GM23338 (cell line): Measurements from ENCODE around the gene SMG6. TPM values are rescaled to one million over a fixed set of nuclear protein-coding genes. Genes with fewer than 3 reads are reported as not detected.

ENCODE experiments used
- ATAC-seq: fragments of 200-7000 bp; cut with Tn5 transposase; 3 replicates; pipeline ENCODE4 v1.9.1; 2020
- DNase-seq: peaks from one replicate; pipeline ENCODE4 v3.0.0-alpha.2; 2015; ENCODE audit warnings: low spot score
- H2AFZ ChIP-seq: fragments of 200-600 bp; sonication (generic); 2 replicates; pipeline ENCODE4 v1.8.0; 2016; ENCODE audit warnings: antibody characterized with exemption, mild to moderate bottlenecking, moderate library complexity
- H3F3A ChIP-seq: fragments of 200-600 bp; sonication (generic); replicated peaks from 2 replicates; pipeline ENCODE4 v1.8.0; 2017; ENCODE audit warnings: antibody characterized with exemption, mixed run types, low read depth
- H3K27ac ChIP-seq: fragments of 200-600 bp; sonication (generic); 2 replicates; pipeline ENCODE4 v1.6.1; 2016; ENCODE audit warnings: low read depth
- H3K27me3 ChIP-seq: fragments of 200-600 bp; sonication (generic); 2 replicates; pipeline ENCODE4 v1.8.0; 2016; ENCODE audit warnings: mild to moderate bottlenecking, mixed run types, moderate library complexity; ENCODE audit not compliant: insufficient read depth
- H3K36me3 ChIP-seq: fragments of 200-600 bp; sonication (generic); 2 replicates; pipeline ENCODE4 v1.8.0; 2016; ENCODE audit warnings: mild to moderate bottlenecking; ENCODE audit not compliant: insufficient read depth
- H3K4me1 ChIP-seq: fragments of 200-600 bp; sonication (generic); 2 replicates; pipeline ENCODE4 v1.8.0; 2016; ENCODE audit warnings: mild to moderate bottlenecking, moderate library complexity; ENCODE audit not compliant: insufficient read depth
- H3K4me2 ChIP-seq: fragments of 200-600 bp; sonication (generic); 2 replicates; pipeline ENCODE4 v1.7.1; 2017; ENCODE audit warnings: mixed run types
- H3K4me3 ChIP-seq: fragments of 200-600 bp; sonication (generic); 2 replicates; pipeline ENCODE4 v1.6.1; 2016; ENCODE audit warnings: mixed run types
- H3K79me2 ChIP-seq: fragments of 200-600 bp; sonication (generic); replicated peaks from 2 replicates; pipeline ENCODE4 v1.8.0; 2017; ENCODE audit warnings: mild to moderate bottlenecking; ENCODE audit not compliant: insufficient read depth
- H3K9me2 ChIP-seq: fragments of 200-600 bp; sonication (generic); 2 replicates; pipeline ENCODE4 v1.8.0; 2017; ENCODE audit not compliant: insufficient read depth
- H4K20me1 ChIP-seq: fragments of 200-600 bp; sonication (generic); replicated peaks from 2 replicates; pipeline ENCODE4 v1.8.0; 2017; ENCODE audit warnings: mild to moderate bottlenecking; ENCODE audit not compliant: insufficient read depth
- H3K27ac Mint-ChIP-seq: 2 replicates; pipeline ENCODE4 v1.8.0; 2020; ENCODE audit warnings: inconsistent platforms, mild to moderate bottlenecking, moderate library complexity, mixed read lengths
- H3K27me3 Mint-ChIP-seq: 3 replicates; pipeline ENCODE4 v1.8.0; 2022; ENCODE audit warnings: low read depth, mild to moderate bottlenecking, moderate library complexity, mixed read lengths, inconsistent platforms; ENCODE audit not compliant: insufficient read depth, poor library complexity
- H3K36me3 Mint-ChIP-seq: 3 replicates; pipeline ENCODE4 v1.8.0; 2021; ENCODE audit warnings: low read depth, mild to moderate bottlenecking, inconsistent platforms, moderate library complexity, mixed read lengths
- H3K4me1 Mint-ChIP-seq: 3 replicates; pipeline ENCODE4 v1.8.0; 2020; ENCODE audit warnings: mild to moderate bottlenecking, inconsistent platforms, mixed read lengths
- H3K4me3 Mint-ChIP-seq: 3 replicates; pipeline ENCODE4 v1.8.0; 2021; ENCODE audit warnings: moderate library complexity, mild to moderate bottlenecking, inconsistent platforms, mixed read lengths
- H3K9me3 Mint-ChIP-seq: 3 replicates; pipeline ENCODE4 v1.8.0; 2020; ENCODE audit warnings: moderate library complexity, mild to moderate bottlenecking, inconsistent platforms, mixed read lengths
- CREB1 ChIP-seq: fragments of 250-450 bp; sonication (Bioruptor Pico); IDR thresholded peaks from 2 replicates; pipeline ENCODE4 v1.5.0; 2020; ENCODE audit warnings: low read depth, mild to moderate bottlenecking, moderate library complexity
- EZH2 ChIP-seq: fragments of 200-600 bp; sonication (generic); IDR thresholded peaks from one replicate; pipeline ENCODE4 v1.8.0; 2017; ENCODE audit warnings: antibody characterized with exemption, mild to moderate bottlenecking, low read depth; ENCODE audit not compliant: unreplicated experiment
- EZH2phosphoT487 ChIP-seq: fragments of 200-600 bp; sonication (generic); IDR thresholded peaks from one replicate; pipeline ENCODE4 v1.8.1; 2018; ENCODE audit warnings: antibody characterized with exemption; ENCODE audit not compliant: unreplicated experiment
- JUNB ChIP-seq: IDR thresholded peaks from one replicate; pipeline ENCODE4 v1.6.1; 2016; ENCODE audit warnings: antibody characterized with exemption; ENCODE audit not compliant: unreplicated experiment
- NANOG ChIP-seq: IDR thresholded peaks from 2 replicates; pipeline ENCODE4 v1.6.1; 2016; ENCODE audit warnings: antibody characterized with exemption, borderline replicate concordance
- POLR2AphosphoS5 ChIP-seq: IDR thresholded peaks from 2 replicates; pipeline ENCODE4 v1.6.1; 2016; ENCODE audit warnings: antibody characterized with exemption, low read depth
- STAT1 ChIP-seq: IDR thresholded peaks from one replicate; pipeline ENCODE4 v1.6.1; 2016; ENCODE audit warnings: antibody characterized with exemption; ENCODE audit not compliant: unreplicated experiment
- ZNF114 ChIP-seq: fragments of 250-450 bp; sonication (Bioruptor Pico); IDR thresholded peaks from 2 replicates; pipeline ENCODE4 v1.5.0; 2020; ENCODE audit warnings: mild to moderate bottlenecking, moderate library complexity
- ZNF331 ChIP-seq: fragments of 250-450 bp; sonication (Bioruptor Pico); IDR thresholded peaks from 2 replicates; pipeline ENCODE4 v1.5.0; 2020; ENCODE audit warnings: low read depth, mild to moderate bottlenecking, moderate library complexity
- polyA plus RNA-seq: library from polyadenylated mRNA; unstranded; fragments of >200 nt; fragmentation: Nextera tagmentation; extraction: Ambion mirVana; gene quantifications from 2 replicates; pipeline ENCODE4 v1.2.1, GENCODE V29; 2016
- total RNA-seq: library from RNA; depleted of rRNA; stranded (reverse); fragments of >200 nt; shearing (Covaris generic); gene quantifications from 2 replicates; pipeline ENCODE4 v1.2.3, GENCODE V29; 2014
- TF ChIP-seq, protein P1 (sequence below), 2 experiments: fragments of 200-600 bp in 1 of 2; sonication (generic) in 1 of 2; conservative IDR thresholded peaks; 2 replicates each; pipeline versions ENCODE4 v1.5.1 to v1.6.1; 2016 to 2017; ENCODE audit warnings: antibody characterized with exemption in 2 of 2, low read depth in 2 of 2, mild to moderate bottlenecking in 2 of 2, moderate library complexity in 1 of 2
- TF ChIP-seq, protein P2 (sequence below): IDR thresholded peaks from 2 replicates; pipeline ENCODE4 v1.6.1; 2016; ENCODE audit warnings: antibody characterized with exemption
- TF ChIP-seq, protein P3 (sequence below): fragments of 250-450 bp; sonication (Bioruptor Pico); IDR thresholded peaks from 2 replicates; pipeline ENCODE4 v1.5.0; 2020; ENCODE audit warnings: mild to moderate bottlenecking, moderate library complexity
- TF ChIP-seq, protein P4 (sequence below): IDR thresholded peaks from one replicate; pipeline ENCODE4 v1.6.1; 2018; ENCODE audit warnings: antibody characterized with exemption; ENCODE audit not compliant: unreplicated experiment

The SMG6 gene
- total and polyA plus RNA-seq, 2 experiments from 2014 or later = 10.4 to 43.1 TPM

DNA sequence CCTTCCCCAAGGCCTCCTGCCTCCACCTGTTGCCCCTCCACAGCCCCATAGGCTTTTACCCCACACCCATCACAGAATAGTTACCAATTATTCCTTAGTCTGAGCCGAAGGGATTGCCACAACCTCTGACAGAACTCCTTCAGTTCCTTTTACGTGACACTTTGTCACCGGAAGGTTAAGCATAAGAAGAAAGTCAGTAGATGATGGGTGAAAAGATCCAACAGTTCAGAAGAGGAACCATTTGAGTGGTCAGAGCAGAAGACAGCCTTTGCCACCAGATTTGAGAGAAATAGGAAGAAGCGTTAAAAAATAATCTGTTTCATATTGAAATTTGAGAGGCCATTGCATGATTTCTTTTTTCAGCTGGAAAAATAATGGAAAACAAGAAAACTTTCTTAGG lies 1.3 kb upstream of the SMG6 start:
- Mint-ChIP-seq H3K9me3 (no peaks in the 10 kb centered on the region), H3K36me3 (peaks cover 14% of the 10 kb centered on the region), H3K4me3 (peak overlapping the region; percentile 64), H3K27me3 (peaks cover 2% of the 10 kb centered on the region), H3K27ac (no peak overlapping the region), H3K4me1 (peaks cover 5% of the 10 kb centered on the region)
- peaks cover 10% of the 10 kb centered on the region for H3K4me1 ChIP-seq
- TF ChIP-seq, protein P1, sequence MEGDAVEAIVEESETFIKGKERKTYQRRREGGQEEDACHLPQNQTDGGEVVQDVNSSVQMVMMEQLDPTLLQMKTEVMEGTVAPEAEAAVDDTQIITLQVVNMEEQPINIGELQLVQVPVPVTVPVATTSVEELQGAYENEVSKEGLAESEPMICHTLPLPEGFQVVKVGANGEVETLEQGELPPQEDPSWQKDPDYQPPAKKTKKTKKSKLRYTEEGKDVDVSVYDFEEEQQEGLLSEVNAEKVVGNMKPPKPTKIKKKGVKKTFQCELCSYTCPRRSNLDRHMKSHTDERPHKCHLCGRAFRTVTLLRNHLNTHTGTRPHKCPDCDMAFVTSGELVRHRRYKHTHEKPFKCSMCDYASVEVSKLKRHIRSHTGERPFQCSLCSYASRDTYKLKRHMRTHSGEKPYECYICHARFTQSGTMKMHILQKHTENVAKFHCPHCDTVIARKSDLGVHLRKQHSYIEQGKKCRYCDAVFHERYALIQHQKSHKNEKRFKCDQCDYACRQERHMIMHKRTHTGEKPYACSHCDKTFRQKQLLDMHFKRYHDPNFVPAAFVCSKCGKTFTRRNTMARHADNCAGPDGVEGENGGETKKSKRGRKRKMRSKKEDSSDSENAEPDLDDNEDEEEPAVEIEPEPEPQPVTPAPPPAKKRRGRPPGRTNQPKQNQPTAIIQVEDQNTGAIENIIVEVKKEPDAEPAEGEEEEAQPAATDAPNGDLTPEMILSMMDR (conservative IDR thresholded peaks at IDR 0.05; ENCODE audit: low read depth in 2 of 2) = no peak
- TF ChIP-seq, protein P2, sequence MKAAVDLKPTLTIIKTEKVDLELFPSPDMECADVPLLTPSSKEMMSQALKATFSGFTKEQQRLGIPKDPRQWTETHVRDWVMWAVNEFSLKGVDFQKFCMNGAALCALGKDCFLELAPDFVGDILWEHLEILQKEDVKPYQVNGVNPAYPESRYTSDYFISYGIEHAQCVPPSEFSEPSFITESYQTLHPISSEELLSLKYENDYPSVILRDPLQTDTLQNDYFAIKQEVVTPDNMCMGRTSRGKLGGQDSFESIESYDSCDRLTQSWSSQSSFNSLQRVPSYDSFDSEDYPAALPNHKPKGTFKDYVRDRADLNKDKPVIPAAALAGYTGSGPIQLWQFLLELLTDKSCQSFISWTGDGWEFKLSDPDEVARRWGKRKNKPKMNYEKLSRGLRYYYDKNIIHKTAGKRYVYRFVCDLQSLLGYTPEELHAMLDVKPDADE = no peak
- TF ChIP-seq, protein P3, sequence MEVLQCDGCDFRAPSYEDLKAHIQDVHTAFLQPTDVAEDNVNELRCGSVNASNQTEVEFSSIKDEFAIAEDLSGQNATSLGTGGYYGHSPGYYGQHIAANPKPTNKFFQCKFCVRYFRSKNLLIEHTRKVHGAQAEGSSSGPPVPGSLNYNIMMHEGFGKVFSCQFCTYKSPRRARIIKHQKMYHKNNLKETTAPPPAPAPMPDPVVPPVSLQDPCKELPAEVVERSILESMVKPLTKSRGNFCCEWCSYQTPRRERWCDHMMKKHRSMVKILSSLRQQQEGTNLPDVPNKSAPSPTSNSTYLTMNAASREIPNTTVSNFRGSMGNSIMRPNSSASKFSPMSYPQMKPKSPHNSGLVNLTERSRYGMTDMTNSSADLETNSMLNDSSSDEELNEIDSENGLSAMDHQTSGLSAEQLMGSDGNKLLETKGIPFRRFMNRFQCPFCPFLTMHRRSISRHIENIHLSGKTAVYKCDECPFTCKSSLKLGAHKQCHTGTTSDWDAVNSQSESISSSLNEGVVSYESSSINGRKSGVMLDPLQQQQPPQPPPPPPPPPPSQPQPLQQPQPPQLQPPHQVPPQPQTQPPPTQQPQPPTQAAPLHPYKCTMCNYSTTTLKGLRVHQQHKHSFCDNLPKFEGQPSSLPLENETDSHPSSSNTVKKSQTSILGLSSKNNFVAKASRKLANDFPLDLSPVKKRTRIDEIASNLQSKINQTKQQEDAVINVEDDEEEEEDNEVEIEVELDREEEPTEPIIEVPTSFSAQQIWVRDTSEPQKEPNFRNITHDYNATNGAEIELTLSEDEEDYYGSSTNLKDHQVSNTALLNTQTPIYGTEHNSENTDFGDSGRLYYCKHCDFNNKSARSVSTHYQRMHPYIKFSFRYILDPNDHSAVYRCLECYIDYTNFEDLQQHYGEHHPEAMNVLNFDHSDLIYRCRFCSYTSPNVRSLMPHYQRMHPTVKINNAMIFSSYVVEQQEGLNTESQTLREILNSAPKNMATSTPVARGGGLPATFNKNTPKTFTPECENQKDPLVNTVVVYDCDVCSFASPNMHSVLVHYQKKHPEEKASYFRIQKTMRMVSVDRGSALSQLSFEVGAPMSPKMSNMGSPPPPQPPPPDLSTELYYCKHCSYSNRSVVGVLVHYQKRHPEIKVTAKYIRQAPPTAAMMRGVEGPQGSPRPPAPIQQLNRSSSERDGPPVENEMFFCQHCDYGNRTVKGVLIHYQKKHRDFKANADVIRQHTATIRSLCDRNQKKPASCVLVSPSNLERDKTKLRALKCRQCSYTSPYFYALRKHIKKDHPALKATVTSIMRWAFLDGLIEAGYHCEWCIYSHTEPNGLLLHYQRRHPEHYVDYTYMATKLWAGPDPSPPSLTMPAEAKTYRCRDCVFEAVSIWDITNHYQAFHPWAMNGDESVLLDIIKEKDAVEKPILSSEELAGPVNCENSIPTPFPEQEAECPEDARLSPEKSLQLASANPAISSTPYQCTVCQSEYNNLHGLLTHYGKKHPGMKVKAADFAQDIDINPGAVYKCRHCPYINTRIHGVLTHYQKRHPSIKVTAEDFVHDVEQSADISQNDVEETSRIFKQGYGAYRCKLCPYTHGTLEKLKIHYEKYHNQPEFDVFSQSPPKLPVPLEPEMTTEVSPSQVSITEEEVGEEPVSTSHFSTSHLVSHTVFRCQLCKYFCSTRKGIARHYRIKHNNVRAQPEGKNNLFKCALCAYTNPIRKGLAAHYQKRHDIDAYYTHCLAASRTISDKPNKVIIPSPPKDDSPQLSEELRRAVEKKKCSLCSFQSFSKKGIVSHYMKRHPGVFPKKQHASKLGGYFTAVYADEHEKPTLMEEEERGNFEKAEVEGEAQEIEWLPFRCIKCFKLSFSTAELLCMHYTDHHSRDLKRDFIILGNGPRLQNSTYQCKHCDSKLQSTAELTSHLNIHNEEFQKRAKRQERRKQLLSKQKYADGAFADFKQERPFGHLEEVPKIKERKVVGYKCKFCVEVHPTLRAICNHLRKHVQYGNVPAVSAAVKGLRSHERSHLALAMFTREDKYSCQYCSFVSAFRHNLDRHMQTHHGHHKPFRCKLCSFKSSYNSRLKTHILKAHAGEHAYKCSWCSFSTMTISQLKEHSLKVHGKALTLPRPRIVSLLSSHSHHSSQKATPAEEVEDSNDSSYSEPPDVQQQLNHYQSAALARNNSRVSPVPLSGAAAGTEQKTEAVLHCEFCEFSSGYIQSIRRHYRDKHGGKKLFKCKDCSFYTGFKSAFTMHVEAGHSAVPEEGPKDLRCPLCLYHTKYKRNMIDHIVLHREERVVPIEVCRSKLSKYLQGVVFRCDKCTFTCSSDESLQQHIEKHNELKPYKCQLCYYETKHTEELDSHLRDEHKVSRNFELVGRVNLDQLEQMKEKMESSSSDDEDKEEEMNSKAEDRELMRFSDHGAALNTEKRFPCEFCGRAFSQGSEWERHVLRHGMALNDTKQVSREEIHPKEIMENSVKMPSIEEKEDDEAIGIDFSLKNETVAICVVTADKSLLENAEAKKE (CRISPR knock-in tag) = no peak
- TF ChIP-seq ZNF114 (CRISPR knock-in tag) (no peak), POLR2AphosphoS5 (no peak), ZNF331 (CRISPR knock-in tag) (no peak), NANOG (no peak), CREB1 (CRISPR knock-in tag) (no peak), STAT1 (no peak), JUNB (no peak), EZH2 (no peak), EZH2phosphoT487 (no peak)
- TF ChIP-seq, protein P4, sequence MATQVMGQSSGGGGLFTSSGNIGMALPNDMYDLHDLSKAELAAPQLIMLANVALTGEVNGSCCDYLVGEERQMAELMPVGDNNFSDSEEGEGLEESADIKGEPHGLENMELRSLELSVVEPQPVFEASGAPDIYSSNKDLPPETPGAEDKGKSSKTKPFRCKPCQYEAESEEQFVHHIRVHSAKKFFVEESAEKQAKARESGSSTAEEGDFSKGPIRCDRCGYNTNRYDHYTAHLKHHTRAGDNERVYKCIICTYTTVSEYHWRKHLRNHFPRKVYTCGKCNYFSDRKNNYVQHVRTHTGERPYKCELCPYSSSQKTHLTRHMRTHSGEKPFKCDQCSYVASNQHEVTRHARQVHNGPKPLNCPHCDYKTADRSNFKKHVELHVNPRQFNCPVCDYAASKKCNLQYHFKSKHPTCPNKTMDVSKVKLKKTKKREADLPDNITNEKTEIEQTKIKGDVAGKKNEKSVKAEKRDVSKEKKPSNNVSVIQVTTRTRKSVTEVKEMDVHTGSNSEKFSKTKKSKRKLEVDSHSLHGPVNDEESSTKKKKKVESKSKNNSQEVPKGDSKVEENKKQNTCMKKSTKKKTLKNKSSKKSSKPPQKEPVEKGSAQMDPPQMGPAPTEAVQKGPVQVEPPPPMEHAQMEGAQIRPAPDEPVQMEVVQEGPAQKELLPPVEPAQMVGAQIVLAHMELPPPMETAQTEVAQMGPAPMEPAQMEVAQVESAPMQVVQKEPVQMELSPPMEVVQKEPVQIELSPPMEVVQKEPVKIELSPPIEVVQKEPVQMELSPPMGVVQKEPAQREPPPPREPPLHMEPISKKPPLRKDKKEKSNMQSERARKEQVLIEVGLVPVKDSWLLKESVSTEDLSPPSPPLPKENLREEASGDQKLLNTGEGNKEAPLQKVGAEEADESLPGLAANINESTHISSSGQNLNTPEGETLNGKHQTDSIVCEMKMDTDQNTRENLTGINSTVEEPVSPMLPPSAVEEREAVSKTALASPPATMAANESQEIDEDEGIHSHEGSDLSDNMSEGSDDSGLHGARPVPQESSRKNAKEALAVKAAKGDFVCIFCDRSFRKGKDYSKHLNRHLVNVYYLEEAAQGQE = no peak
- H3K27ac ChIP-seq = no peak overlapping the region
- DNase-seq = no peak
- H3F3A ChIP-seq = peaks cover 30% of the 10 kb centered on the region
- H3K27me3 ChIP-seq = no peaks in the 10 kb centered on the region
- no peak overlapping the region for H2AFZ ChIP-seq
- no peaks in the 10 kb centered on the region for H3K9me2 ChIP-seq
- H3K36me3 ChIP-seq = no peaks in the 10 kb centered on the region
- H4K20me1 ChIP-seq = peaks cover 24% of the 10 kb centered on the region
- ATAC-seq = no peak
- H3K4me2 ChIP-seq = no peak overlapping the region
- no peak overlapping the region for H3K4me3 ChIP-seq
- peaks cover 24% of the 10 kb centered on the region for H3K79me2 ChIP-seq
